ENCODE data around the gene SLC29A3. TPM values are rescaled to one million over a fixed set of nuclear protein-coding genes. Genes with fewer than 3 reads are reported as not detected.

Gene SLC29A3
- total and polyA plus RNA-seq, 10 of the 15 experiments (the other 5 are each of a cell fraction or from before 2014, with no cell fraction given): 1.5 to 4.0 (median 2.7) TPM

DNA sequence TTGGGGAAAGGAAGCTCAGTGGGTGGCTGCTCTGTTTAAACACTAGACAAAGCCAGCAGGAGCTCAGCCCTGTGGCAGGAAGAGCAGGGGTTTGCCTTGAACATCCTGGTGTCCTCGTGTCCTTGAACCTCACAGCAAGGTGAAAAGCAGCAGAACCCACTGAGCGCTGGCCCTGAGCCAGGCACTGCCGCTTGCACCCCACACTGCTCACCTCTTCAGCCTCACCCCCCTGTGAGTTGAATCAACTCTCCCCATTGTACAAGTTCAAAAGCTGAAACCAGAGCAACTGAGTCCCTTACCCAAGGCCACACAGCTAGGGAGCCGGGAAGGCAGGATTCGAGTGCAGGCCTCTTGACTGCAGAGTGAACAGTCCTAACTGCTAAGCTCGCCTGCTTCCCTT is 32.0 kb downstream of the SLC29A3 start (continued):
- TF ChIP-seq ZNF384 (IDR thresholded peaks at IDR 0.05; ENCODE audit: borderline replicate concordance, low read depth, low read length) (no peak), SMC3 (IDR thresholded peaks at IDR 0.05; ENCODE audit: borderline replicate concordance, low read length) (no peak), RAD21 (IDR thresholded peaks at IDR 0.05; ENCODE audit: insufficient read depth, low read depth, low read length) (no peak), BRCA1 (IDR thresholded peaks at IDR 0.05; ENCODE audit: low read depth, low read length) (no peak), STAT3 (IDR thresholded peaks at IDR 0.05; ENCODE audit: low read depth, low read length) (no peak), SRF (IDR thresholded peaks at IDR 0.05; ENCODE audit: low read depth in 2 of 2, low read length in 2 of 2) (no peak), MXI1 (IDR thresholded peaks at IDR 0.05; ENCODE audit: low read depth, low read length) (no peak), POU2F2 (IDR thresholded peaks at IDR 0.05; ENCODE audit: borderline replicate concordance, low read depth, low read length) (no peak), JUND (IDR thresholded peaks at IDR 0.05; ENCODE audit: low read depth, low read length) (no peak), TCF3 (IDR thresholded peaks at IDR 0.05; ENCODE audit: borderline replicate concordance, insufficient read depth, low read depth, low read length) (no peak)
- TF ChIP-seq, protein P1, sequence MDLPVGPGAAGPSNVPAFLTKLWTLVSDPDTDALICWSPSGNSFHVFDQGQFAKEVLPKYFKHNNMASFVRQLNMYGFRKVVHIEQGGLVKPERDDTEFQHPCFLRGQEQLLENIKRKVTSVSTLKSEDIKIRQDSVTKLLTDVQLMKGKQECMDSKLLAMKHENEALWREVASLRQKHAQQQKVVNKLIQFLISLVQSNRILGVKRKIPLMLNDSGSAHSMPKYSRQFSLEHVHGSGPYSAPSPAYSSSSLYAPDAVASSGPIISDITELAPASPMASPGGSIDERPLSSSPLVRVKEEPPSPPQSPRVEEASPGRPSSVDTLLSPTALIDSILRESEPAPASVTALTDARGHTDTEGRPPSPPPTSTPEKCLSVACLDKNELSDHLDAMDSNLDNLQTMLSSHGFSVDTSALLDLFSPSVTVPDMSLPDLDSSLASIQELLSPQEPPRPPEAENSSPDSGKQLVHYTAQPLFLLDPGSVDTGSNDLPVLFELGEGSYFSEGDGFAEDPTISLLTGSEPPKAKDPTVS (IDR thresholded peaks at IDR 0.05; ENCODE audit: low read depth, low read length): no peak

DNA sequence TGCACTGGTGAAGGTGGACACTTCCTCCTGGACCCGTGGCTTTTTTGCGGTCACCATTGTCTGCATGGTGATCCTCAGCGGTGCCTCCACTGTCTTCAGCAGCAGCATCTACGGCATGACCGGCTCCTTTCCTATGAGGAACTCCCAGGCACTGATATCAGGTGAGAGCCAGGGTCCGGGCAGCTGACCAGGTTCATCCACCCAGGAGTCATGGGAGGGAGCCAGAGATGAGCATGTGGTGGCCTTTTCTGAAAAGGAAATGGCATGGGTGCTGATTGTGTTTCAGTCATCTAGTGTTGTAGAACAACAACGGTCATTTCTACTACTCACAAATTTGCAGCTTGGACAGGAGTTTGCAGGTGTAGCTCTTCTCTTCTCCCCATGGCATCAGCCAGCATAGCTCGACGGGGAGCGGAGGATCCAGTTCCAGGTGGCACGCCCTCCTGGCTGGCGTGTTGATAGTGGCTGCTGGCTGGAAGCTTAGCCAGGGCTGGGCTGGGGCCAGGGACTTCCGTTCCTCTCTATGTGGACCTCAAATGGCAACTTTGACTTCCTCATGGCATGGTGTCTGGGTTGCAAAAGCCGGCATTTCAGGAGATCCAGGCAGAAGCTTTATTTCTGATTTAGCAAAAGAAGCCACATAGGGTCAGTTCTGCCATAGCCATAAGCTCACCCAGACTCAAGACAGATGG is 32.7 kb downstream of the SLC29A3 start:
- DNase-seq (ENCODE audit: low read depth, low spot score) (no peak), FAIRE-seq (no peak), ATAC-seq (no peak)
- H3K4me2 ChIP-seq (ENCODE audit: control insufficient read depth, insufficient read depth): no peak overlapping the region
- H3K4me1 ChIP-seq (ENCODE audit: control insufficient read depth, insufficient read depth, low read length): no peaks in the 10 kb centered on the region
- no peaks in the 10 kb centered on the region for H3K9me3 ChIP-seq (replicated peaks; ENCODE audit: control insufficient read depth, insufficient read depth, low read length)
- ChIA-PET RAD21 (ENCODE audit: unreplicated experiment) (interaction anchor here (0.8 to 1.0 kb wide), 2 partner anchors 25 to 27 kb away, joined by 3 to 4 read pairs; no protein-coding TSS in a partner anchor), POLR2A (no interaction called here), SMC1A (ENCODE audit: uncharacterized antibody, unreplicated experiment) (interaction anchor here (1.2 to 1.8 kb wide), 2 partner anchors 21 to 36 kb away, joined by 4 to 5 read pairs; no protein-coding TSS in a partner anchor), CTCF (interaction anchor here (1.0 to 2.2 kb wide), 2 partner anchors 22 to 27 kb away, joined by 3 to 6 read pairs; no protein-coding TSS in a partner anchor)
- no peak overlapping the region for H3K4me3 ChIP-seq
- intact Hi-C loops (cut with micrococcal nuclease; ENCODE audit: unreplicated experiment) (no loop called here), in situ Hi-C loops (cut with MboI) (no loop called here)
- H4K20me1 ChIP-seq (ENCODE audit: control insufficient read depth, insufficient read depth): no peaks in the 10 kb centered on the region
- H3K27me3 ChIP-seq (replicated peaks in 1 of 2; ENCODE audit: control insufficient read depth in 2 of 2, insufficient read depth in 2 of 2, low read length in 1 of 2): no peaks in the 10 kb centered on the region
- H2AFZ ChIP-seq (ENCODE audit: control insufficient read depth, low read depth, low read length): no peak overlapping the region
- no peak overlapping the region for H3K9ac ChIP-seq (ENCODE audit: control insufficient read depth, insufficient read depth, low read length)
- no peaks in the 10 kb centered on the region for H3K36me3 ChIP-seq (ENCODE audit: control insufficient read depth in 2 of 2, insufficient read depth in 2 of 2, low read length in 1 of 2)
- BruUV-seq (replicated peaks): no TSS peak
- 64% methylated on average over 14 of the region's 14 CpGs for WGBS (ENCODE audit: insufficient coverage, insufficient replicate concordance, low lambda C conversion rate, missing lambda C conversion rate)
- no peak overlapping the region for H3K27ac ChIP-seq (ENCODE audit: control insufficient read depth, insufficient read depth)
- H3K79me2 ChIP-seq (ENCODE audit: control insufficient read depth, insufficient read depth, low read length): no peaks in the 10 kb centered on the region
- TF ChIP-seq FOXK2 (IDR thresholded peaks at IDR 0.05) (no peak), MEF2A (IDR thresholded peaks at IDR 0.05; ENCODE audit: insufficient read depth, low read depth, low read length) (no peak), RELA (IDR thresholded peaks at IDR 0.05; ENCODE audit: borderline replicate concordance, partially characterized antibody) (no peak), MEF2B (IDR thresholded peaks at IDR 0.05; ENCODE audit: partially characterized antibody, poor library complexity, severe bottlenecking) (no peak)
- TF ChIP-seq, protein P2, sequence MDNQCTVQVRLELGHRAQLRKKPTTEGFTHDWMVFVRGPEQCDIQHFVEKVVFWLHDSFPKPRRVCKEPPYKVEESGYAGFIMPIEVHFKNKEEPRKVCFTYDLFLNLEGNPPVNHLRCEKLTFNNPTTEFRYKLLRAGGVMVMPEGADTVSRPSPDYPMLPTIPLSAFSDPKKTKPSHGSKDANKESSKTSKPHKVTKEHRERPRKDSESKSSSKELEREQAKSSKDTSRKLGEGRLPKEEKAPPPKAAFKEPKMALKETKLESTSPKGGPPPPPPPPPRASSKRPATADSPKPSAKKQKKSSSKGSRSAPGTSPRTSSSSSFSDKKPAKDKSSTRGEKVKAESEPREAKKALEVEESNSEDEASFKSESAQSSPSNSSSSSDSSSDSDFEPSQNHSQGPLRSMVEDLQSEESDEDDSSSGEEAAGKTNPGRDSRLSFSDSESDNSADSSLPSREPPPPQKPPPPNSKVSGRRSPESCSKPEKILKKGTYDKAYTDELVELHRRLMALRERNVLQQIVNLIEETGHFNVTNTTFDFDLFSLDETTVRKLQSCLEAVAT (IDR thresholded peaks at IDR 0.05): no peak
- TF ChIP-seq, protein P3, sequence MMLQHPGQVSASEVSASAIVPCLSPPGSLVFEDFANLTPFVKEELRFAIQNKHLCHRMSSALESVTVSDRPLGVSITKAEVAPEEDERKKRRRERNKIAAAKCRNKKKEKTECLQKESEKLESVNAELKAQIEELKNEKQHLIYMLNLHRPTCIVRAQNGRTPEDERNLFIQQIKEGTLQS (IDR thresholded peaks at IDR 0.05; ENCODE audit: borderline replicate concordance, extremely low read depth, low read depth, low read length): no peak

Data from GM12878 (cell line).